Measurements from ENCODE around the gene COG6. TPM values are rescaled to one million over a fixed set of nuclear protein-coding genes. Genes with fewer than 3 reads are reported as not detected.

COG6 gene
- total RNA-seq, 1 experiment from 2014 or later = 24.3 TPM

DNA sequence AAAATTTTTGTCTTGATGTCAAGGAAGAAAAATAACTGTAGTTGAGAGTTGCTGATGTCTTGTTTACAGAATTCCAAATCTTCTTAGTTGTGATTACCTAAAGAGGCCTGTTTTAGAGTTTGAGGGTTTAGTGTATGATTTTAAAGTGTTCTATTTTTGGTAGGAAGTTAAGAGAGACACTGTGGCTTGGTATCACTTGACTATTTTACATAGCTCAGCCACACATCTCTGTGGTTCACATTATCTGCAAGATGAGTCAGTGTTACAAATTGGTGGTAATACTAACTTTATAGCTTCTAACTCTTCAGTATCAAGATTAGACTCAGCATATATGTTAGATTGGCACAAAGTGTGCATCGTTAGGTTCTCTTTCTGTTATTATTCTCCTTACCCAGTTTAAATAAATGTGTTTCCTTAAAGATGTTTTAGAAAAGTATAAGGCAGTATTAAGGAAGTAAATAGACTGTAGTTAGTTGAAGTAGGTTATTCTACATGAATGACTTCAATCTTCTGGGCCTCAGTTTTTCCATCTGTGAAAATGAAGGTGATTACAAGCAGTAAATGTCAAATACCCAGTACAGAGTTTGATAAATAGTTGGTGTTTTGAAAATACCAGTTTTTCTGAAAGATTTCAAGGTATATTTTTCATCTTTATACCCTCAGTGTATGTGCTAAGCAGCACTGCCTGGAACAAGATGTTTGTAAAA, 33.4 kb downstream of the COG6 start:
- no peaks in the 10 kb centered on the region for H3K27me3 ChIP-seq (ENCODE audit: control insufficient read depth, insufficient read depth, low read length)
- H3K4me3 ChIP-seq (ENCODE audit: low read depth in 2 of 2, low read length in 2 of 2) = no peak overlapping the region
- POLR2A ChIA-PET = no interaction called here
- H3K36me3 ChIP-seq (ENCODE audit: control insufficient read depth, insufficient read depth, low read length) = no peaks in the 10 kb centered on the region
- no peak overlapping the region for H3K27ac ChIP-seq (ENCODE audit: low read length)
- DNase-seq (ENCODE audit: low read depth, low spot score) = no peak
- CTCF ChIA-PET = no interaction called here
- no peaks in the 10 kb centered on the region for H3K4me1 ChIP-seq (ENCODE audit: control insufficient read depth, insufficient read depth, low read length)
- no TSS peak for BruUV-seq (replicated peaks)
- ATAC-seq = no peak
- no peak for TF ChIP-seq POLR2AphosphoS5 (IDR thresholded peaks at IDR 0.05; ENCODE audit: low read depth, low read length)
- no peak for TF ChIP-seq TCF7L2 (IDR thresholded peaks at IDR 0.05; ENCODE audit: low read depth, low read length)
- TF ChIP-seq SIN3A (IDR thresholded peaks at IDR 0.05; ENCODE audit: borderline replicate concordance, insufficient read depth, low read depth, low read length) = no peak
- TF ChIP-seq, protein P1, sequence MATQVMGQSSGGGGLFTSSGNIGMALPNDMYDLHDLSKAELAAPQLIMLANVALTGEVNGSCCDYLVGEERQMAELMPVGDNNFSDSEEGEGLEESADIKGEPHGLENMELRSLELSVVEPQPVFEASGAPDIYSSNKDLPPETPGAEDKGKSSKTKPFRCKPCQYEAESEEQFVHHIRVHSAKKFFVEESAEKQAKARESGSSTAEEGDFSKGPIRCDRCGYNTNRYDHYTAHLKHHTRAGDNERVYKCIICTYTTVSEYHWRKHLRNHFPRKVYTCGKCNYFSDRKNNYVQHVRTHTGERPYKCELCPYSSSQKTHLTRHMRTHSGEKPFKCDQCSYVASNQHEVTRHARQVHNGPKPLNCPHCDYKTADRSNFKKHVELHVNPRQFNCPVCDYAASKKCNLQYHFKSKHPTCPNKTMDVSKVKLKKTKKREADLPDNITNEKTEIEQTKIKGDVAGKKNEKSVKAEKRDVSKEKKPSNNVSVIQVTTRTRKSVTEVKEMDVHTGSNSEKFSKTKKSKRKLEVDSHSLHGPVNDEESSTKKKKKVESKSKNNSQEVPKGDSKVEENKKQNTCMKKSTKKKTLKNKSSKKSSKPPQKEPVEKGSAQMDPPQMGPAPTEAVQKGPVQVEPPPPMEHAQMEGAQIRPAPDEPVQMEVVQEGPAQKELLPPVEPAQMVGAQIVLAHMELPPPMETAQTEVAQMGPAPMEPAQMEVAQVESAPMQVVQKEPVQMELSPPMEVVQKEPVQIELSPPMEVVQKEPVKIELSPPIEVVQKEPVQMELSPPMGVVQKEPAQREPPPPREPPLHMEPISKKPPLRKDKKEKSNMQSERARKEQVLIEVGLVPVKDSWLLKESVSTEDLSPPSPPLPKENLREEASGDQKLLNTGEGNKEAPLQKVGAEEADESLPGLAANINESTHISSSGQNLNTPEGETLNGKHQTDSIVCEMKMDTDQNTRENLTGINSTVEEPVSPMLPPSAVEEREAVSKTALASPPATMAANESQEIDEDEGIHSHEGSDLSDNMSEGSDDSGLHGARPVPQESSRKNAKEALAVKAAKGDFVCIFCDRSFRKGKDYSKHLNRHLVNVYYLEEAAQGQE (IDR thresholded peaks at IDR 0.05; ENCODE audit: insufficient read depth in 1 of 2, low read depth in 2 of 2, low read length in 1 of 2) = no peak
- TF ChIP-seq, protein P2, sequence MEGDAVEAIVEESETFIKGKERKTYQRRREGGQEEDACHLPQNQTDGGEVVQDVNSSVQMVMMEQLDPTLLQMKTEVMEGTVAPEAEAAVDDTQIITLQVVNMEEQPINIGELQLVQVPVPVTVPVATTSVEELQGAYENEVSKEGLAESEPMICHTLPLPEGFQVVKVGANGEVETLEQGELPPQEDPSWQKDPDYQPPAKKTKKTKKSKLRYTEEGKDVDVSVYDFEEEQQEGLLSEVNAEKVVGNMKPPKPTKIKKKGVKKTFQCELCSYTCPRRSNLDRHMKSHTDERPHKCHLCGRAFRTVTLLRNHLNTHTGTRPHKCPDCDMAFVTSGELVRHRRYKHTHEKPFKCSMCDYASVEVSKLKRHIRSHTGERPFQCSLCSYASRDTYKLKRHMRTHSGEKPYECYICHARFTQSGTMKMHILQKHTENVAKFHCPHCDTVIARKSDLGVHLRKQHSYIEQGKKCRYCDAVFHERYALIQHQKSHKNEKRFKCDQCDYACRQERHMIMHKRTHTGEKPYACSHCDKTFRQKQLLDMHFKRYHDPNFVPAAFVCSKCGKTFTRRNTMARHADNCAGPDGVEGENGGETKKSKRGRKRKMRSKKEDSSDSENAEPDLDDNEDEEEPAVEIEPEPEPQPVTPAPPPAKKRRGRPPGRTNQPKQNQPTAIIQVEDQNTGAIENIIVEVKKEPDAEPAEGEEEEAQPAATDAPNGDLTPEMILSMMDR (IDR thresholded peaks at IDR 0.05) = no peak
- in situ Hi-C loops (cut with HindIII; ENCODE audit: low pct_unique_long_range_greater_than_20kb, low sequenced_read_pairs) = no loop called here
- H3K9me3 ChIP-seq (ENCODE audit: control insufficient read depth, insufficient read depth, low read depth, low read length) = no peaks in the 10 kb centered on the region
- intact Hi-C loops (cut with micrococcal nuclease; ENCODE audit: unreplicated experiment) = no loop called here

DNA sequence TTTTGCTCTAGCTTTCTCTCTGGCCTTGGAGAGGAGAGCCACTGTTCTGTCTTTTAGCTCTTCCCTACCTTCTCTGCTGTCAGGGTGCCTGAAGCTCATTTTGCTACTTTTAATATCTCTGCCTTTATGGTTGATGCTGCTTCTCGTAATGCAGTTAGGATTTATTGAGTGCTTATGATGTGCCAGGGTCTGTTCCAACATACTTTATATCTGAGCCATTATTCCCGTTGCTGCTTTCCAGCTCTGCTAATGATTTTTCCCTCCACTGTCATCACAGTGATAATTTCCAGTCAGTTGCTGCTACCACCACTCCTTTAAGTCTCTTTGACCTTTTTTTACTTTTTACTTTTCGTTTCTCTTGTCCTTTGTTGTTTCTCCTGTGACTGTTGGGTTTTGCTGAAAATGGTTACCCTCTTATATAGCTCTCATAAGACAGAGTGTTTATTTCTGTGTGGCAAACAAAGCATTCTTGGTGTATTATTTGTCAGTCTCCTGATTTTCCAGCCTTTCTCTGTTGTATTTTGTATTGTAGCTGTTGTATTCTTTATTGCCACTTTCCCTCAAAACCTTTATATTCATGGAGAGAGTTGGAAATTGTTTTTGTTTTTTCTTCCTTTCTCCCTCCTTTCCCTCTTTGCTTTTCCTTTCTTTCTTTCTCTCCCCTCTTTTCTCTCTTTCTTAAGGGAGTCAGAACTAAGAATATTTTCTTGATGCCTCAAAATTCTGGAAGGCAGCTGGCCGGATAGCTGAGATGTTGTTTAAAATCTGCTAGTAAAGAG, 37.4 kb downstream of the COG6 start:
- in situ Hi-C loops (cut with HindIII; ENCODE audit: low pct_unique_long_range_greater_than_20kb, low sequenced_read_pairs) = no loop called here
- intact Hi-C loops (cut with micrococcal nuclease; ENCODE audit: unreplicated experiment) = no loop called here
- no peak overlapping the region for H3K4me3 ChIP-seq (ENCODE audit: low read depth in 2 of 2, low read length in 2 of 2)
- no peak for ATAC-seq
- ChIA-PET POLR2A (no interaction called here), CTCF (no interaction called here)
- no peak for TF ChIP-seq SIN3A (IDR thresholded peaks at IDR 0.05; ENCODE audit: borderline replicate concordance, insufficient read depth, low read depth, low read length)
- TF ChIP-seq, protein P2 (IDR thresholded peaks at IDR 0.05) = no peak
- no peaks in the 10 kb centered on the region for H3K36me3 ChIP-seq (ENCODE audit: control insufficient read depth, insufficient read depth, low read length)
- no peaks in the 10 kb centered on the region for H3K9me3 ChIP-seq (ENCODE audit: control insufficient read depth, insufficient read depth, low read depth, low read length)
- no peaks in the 10 kb centered on the region for H3K27me3 ChIP-seq (ENCODE audit: control insufficient read depth, insufficient read depth, low read length)
- no TSS peak for BruUV-seq (replicated peaks)
- DNase-seq (ENCODE audit: low read depth, low spot score) = no peak
- no peaks in the 10 kb centered on the region for H3K4me1 ChIP-seq (ENCODE audit: control insufficient read depth, insufficient read depth, low read length)
- no peak overlapping the region for H3K27ac ChIP-seq (ENCODE audit: low read length)

All from Panc1 (cell line).